ENCODE data around the gene ARV1. TPM values are rescaled to one million over a fixed set of nuclear protein-coding genes. Genes with fewer than 3 reads are reported as not detected.

ARV1 gene
- total RNA-seq, 1 experiment from 2014 or later, result 4.0 TPM

GRCh38 chr1:230964896-230965295, 14.0 kb upstream of the ARV1 start:
- no peak overlapping the region for H3K27ac ChIP-seq (ENCODE audit: low read depth, low read length)
- H3K36me3 ChIP-seq (ENCODE audit: control insufficient read depth in 1 of 2, insufficient read depth in 2 of 2, low read length in 2 of 2), result no peaks in the 10 kb centered on the region
- no peak overlapping the region for H3K4me3 ChIP-seq (replicated peaks in 1 of 2; ENCODE audit: low read depth in 1 of 2, low read length in 2 of 2)
- no peak for DNase-seq (ENCODE audit: low read depth, low spot score)
- RAD21 ChIA-PET (ENCODE audit: low non-redundant PET in 1 of 2, low total read pairs in 2 of 2, uncharacterized antibody in 2 of 2, unreplicated experiment in 2 of 2), result no interaction called here
- no TSS peak for BruUV-seq (replicated peaks)
- no peaks in the 10 kb centered on the region for H3K9me2 ChIP-seq (ENCODE audit: insufficient read depth)
- no peaks in the 10 kb centered on the region for H3K4me1 ChIP-seq (ENCODE audit: control insufficient read depth in 1 of 2, insufficient read depth in 2 of 2, low read length in 2 of 2)
- H4K20me1 ChIP-seq (ENCODE audit: insufficient read depth), result no peaks in the 10 kb centered on the region
- no peak for ATAC-seq
- no peaks in the 10 kb centered on the region for H3K79me2 ChIP-seq (ENCODE audit: insufficient read depth, low read length)
- CTCF ChIA-PET, result no interaction called here
- TF ChIP-seq ATF3 (IDR thresholded peaks at IDR 0.05) (no peak), YY1 (IDR thresholded peaks at IDR 0.05; ENCODE audit: extremely low read depth, insufficient replicate concordance, low read depth, low read length) (no peak), SP1 (IDR thresholded peaks at IDR 0.05; ENCODE audit: low read depth) (no peak), CTCF (IDR thresholded peaks at IDR 0.05 in 2 of 3, conservative IDR thresholded peaks at IDR 0.05 in 1 of 3; ENCODE audit: borderline replicate concordance in 1 of 3, insufficient read depth in 1 of 3, low read depth in 2 of 3, low read length in 2 of 3) (no peak), REST (IDR thresholded peaks at IDR 0.05; ENCODE audit: low read depth) (no peak), POLR2AphosphoS5 (IDR thresholded peaks at IDR 0.05; ENCODE audit: low read depth, low read length) (no peak), EZH2phosphoT487 (IDR thresholded peaks at IDR 0.05; ENCODE audit: borderline replicate concordance) (no peak), RAD21 (IDR thresholded peaks at IDR 0.05; ENCODE audit: low read depth) (no peak), POLR2A (IDR thresholded peaks at IDR 0.05; ENCODE audit: borderline replicate concordance, extremely low read depth, insufficient read depth, insufficient read length) (no peak), SIN3A (IDR thresholded peaks at IDR 0.05; ENCODE audit: low read depth) (no peak)
- H3K9me3 ChIP-seq (ENCODE audit: control insufficient read depth in 1 of 2, insufficient read depth in 1 of 2, low read depth in 1 of 2, low read length in 2 of 2), result no peaks in the 10 kb centered on the region
- H3K27me3 ChIP-seq (ENCODE audit: insufficient read depth, low read length), result no peaks in the 10 kb centered on the region
- intact Hi-C loops (cut with micrococcal nuclease), result no loop called here
- no peak overlapping the region for H3K4me2 ChIP-seq (ENCODE audit: low read length)
- H2AFZ ChIP-seq (ENCODE audit: low read depth, low read length, poor library complexity, severe bottlenecking), result no peak overlapping the region
- POLR2A ChIA-PET, result no interaction called here
- no peak overlapping the region for H3K9ac ChIP-seq (ENCODE audit: low read length)

All from HCT116 (cell line).